Glutamatergic neuron (in vitro differentiated cells): ENCODE results near the gene RPE65. TPM values are rescaled to one million over a fixed set of nuclear protein-coding genes. Genes with fewer than 3 reads are reported as not detected.
A peak's percentile ranks its signal among the peaks of the same experiment; 100 is the strongest.

Source experiments
- DNase-seq: peaks from one replicate; pipeline ENCODE4 v3.0.0; 2022
- H3K27ac Mint-ChIP-seq: one replicate; pipeline ENCODE4 v1.8.0; 2020; ENCODE audit warnings: mild to moderate bottlenecking, mixed read lengths, inconsistent platforms; ENCODE audit not compliant: unreplicated experiment
- H3K27me3 Mint-ChIP-seq: one replicate; pipeline ENCODE4 v1.8.0; 2020; ENCODE audit warnings: mild to moderate bottlenecking, moderate library complexity, mixed read lengths, inconsistent platforms; ENCODE audit not compliant: unreplicated experiment
- H3K36me3 Mint-ChIP-seq: one replicate; pipeline ENCODE4 v1.8.0; 2020; ENCODE audit warnings: mild to moderate bottlenecking, mixed read lengths, inconsistent platforms; ENCODE audit not compliant: unreplicated experiment
- H3K4me1 Mint-ChIP-seq: one replicate; pipeline ENCODE4 v1.8.0; 2020; ENCODE audit warnings: mild to moderate bottlenecking, low read depth, mixed read lengths, inconsistent platforms; ENCODE audit not compliant: unreplicated experiment
- H3K4me3 Mint-ChIP-seq: one replicate; pipeline ENCODE4 v1.8.0; 2020; ENCODE audit warnings: mild to moderate bottlenecking, mixed read lengths, inconsistent platforms; ENCODE audit not compliant: unreplicated experiment
- H3K9me3 Mint-ChIP-seq: one replicate; pipeline ENCODE4 v1.8.0; 2020; ENCODE audit warnings: mild to moderate bottlenecking, moderate library complexity, mixed read lengths, inconsistent platforms; ENCODE audit not compliant: unreplicated experiment
- CTCF ChIP-seq: fragments of 200-600 bp; sonication (generic); IDR thresholded peaks from one replicate; pipeline ENCODE4 v1.5.0; 2021; ENCODE audit not compliant: partially characterized antibody, unreplicated experiment
- total RNA-seq: library from RNA; stranded (reverse); fragmentation: NEBNext Ultra II Directional; extraction: Animal tissue kit (Norgen Biotek cat#: 25700); gene quantifications from one replicate; pipeline ENCODE4 v1.2.1, GENCODE V29; 2021; ENCODE audit not compliant: unreplicated experiment

RPE65 gene
- total RNA-seq, 1 donor from 2014 or later = not detected

GRCh38 chr1:68445709-68446108 lies 4.0 kb downstream of the RPE65 start:
- no peaks in the 10 kb centered on the region for H3K4me1 Mint-ChIP-seq
- H3K9me3 Mint-ChIP-seq = no peaks in the 10 kb centered on the region
- no peaks in the 10 kb centered on the region for H3K36me3 Mint-ChIP-seq
- H3K27me3 Mint-ChIP-seq = peaks cover 2% of the 10 kb centered on the region
- no peak overlapping the region for H3K4me3 Mint-ChIP-seq
- no peak for DNase-seq
- no peak overlapping the region for H3K27ac Mint-ChIP-seq
- TF ChIP-seq CTCF = no peak

GRCh38 chr1:68442822-68443556 lies 6.8 kb downstream of the RPE65 start:
- no peaks in the 10 kb centered on the region for H3K9me3 Mint-ChIP-seq
- peaks cover 2% of the 10 kb centered on the region for H3K27me3 Mint-ChIP-seq
- no peak overlapping the region for H3K27ac Mint-ChIP-seq
- TF ChIP-seq CTCF = peak; percentile 73
- no peak for DNase-seq
- H3K36me3 Mint-ChIP-seq = no peaks in the 10 kb centered on the region
- H3K4me3 Mint-ChIP-seq = no peak overlapping the region
- no peaks in the 10 kb centered on the region for H3K4me1 Mint-ChIP-seq

- H3K27me3 Mint-ChIP-seq = peaks cover 2% of the 10 kb centered on the region
- DNase-seq = no peak
- no peak overlapping the region for H3K4me3 Mint-ChIP-seq
- H3K9me3 Mint-ChIP-seq = no peaks in the 10 kb centered on the region
- H3K4me1 Mint-ChIP-seq = no peaks in the 10 kb centered on the region
- H3K36me3 Mint-ChIP-seq = no peaks in the 10 kb centered on the region
- no peak for TF ChIP-seq CTCF
- H3K27ac Mint-ChIP-seq = no peak overlapping the region
These were observed 7.7 kb downstream of the RPE65 start for GRCh38 chr1:68442006-68442405.

GRCh38 chr1:68438310-68438709 lies 11.4 kb downstream of the RPE65 start:
- H3K27ac Mint-ChIP-seq = no peak overlapping the region
- H3K36me3 Mint-ChIP-seq = no peaks in the 10 kb centered on the region
- DNase-seq = no peak
- peaks cover under 1% of the 10 kb centered on the region for H3K27me3 Mint-ChIP-seq
- no peaks in the 10 kb centered on the region for H3K9me3 Mint-ChIP-seq
- H3K4me1 Mint-ChIP-seq = no peaks in the 10 kb centered on the region
- TF ChIP-seq CTCF = no peak
- no peak overlapping the region for H3K4me3 Mint-ChIP-seq

- Mint-ChIP-seq H3K4me1 (no peaks in the 10 kb centered on the region), H3K4me3 (no peak overlapping the region)
These were observed 16.4 kb downstream of the RPE65 start for GRCh38 chr1:68433395-68433794.

More at GRCh38 chr1:68433395-68433794, 16.4 kb downstream of the RPE65 start:
- no peaks in the 10 kb centered on the region for H3K36me3 Mint-ChIP-seq
- DNase-seq = no peak
- no peak for TF ChIP-seq CTCF
- H3K27ac Mint-ChIP-seq = no peak overlapping the region
- no peaks in the 10 kb centered on the region for H3K27me3 Mint-ChIP-seq
- H3K9me3 Mint-ChIP-seq = no peaks in the 10 kb centered on the region
